H9 (cell line): ENCODE results near the gene ZNF776. TPM values are rescaled to one million over a fixed set of nuclear protein-coding genes. Genes with fewer than 3 reads are reported as not detected.

Experiments used
- DNase-seq: peaks from one replicate; pipeline ENCODE4 v3.0.0-alpha.2; 2017
- H2AFZ ChIP-seq: one replicate; pipeline ENCODE4 v1.6.1; 2013; ENCODE audit warnings: mild to moderate bottlenecking, low read length, control low read depth, moderate library complexity
- H2AK5ac ChIP-seq: 2 replicates; pipeline ENCODE4 v1.6.1; 2013; ENCODE audit warnings: low read length, control low read depth, mixed read lengths; ENCODE audit not compliant: insufficient read length
- H2BK120ac ChIP-seq: one replicate; pipeline ENCODE4 v1.6.1; 2013; ENCODE audit warnings: low read depth, mild to moderate bottlenecking, low read length, control low read depth, inconsistent platforms; ENCODE audit not compliant: poor library complexity, severe bottlenecking
- H2BK12ac ChIP-seq: 2 replicates; pipeline ENCODE4 v1.6.1; 2013; ENCODE audit warnings: low read length, control low read depth, mixed read lengths, low read depth; ENCODE audit not compliant: insufficient read length
- H2BK15ac ChIP-seq: 2 replicates; pipeline ENCODE4 v1.6.1; 2013; ENCODE audit warnings: low read depth, low read length, control low read depth
- H2BK20ac ChIP-seq: one replicate; pipeline ENCODE4 v1.6.1; 2013; ENCODE audit warnings: low read depth, mild to moderate bottlenecking, low read length, control low read depth, inconsistent platforms; ENCODE audit not compliant: poor library complexity, severe bottlenecking
- H2BK5ac ChIP-seq: 2 replicates; pipeline ENCODE4 v1.6.1; 2013; ENCODE audit warnings: low read length, control low read depth, mixed read lengths; ENCODE audit not compliant: insufficient read length
- H3K14ac ChIP-seq: 2 replicates; pipeline ENCODE4 v1.6.1; 2013; ENCODE audit warnings: low read length, control low read depth; ENCODE audit not compliant: insufficient read depth
- H3K18ac ChIP-seq: 2 replicates; pipeline ENCODE4 v1.6.1; 2013; ENCODE audit warnings: low read depth, mild to moderate bottlenecking, mixed read lengths, low read length, control low read depth; ENCODE audit not compliant: insufficient read length
- H3K23ac ChIP-seq: 2 replicates; pipeline ENCODE4 v1.6.1; 2013; ENCODE audit warnings: low read length, control low read depth, mixed read lengths, low read depth; ENCODE audit not compliant: insufficient read length
- H3K23me2 ChIP-seq: 2 replicates; pipeline ENCODE4 v1.6.1; 2013; ENCODE audit warnings: low read depth, mild to moderate bottlenecking, mixed read lengths, low read length, control low read depth; ENCODE audit not compliant: insufficient read length, poor library complexity, severe bottlenecking
- H3K27ac ChIP-seq: 2 replicates; pipeline ENCODE4 v1.5.1; 2013; ENCODE audit warnings: low read length, control low read depth, mixed read lengths, low read depth; ENCODE audit not compliant: insufficient read length
- H3K27me3 ChIP-seq: 2 replicates; pipeline ENCODE4 v1.6.1; 2013; ENCODE audit warnings: low read length, control low read depth, inconsistent platforms; ENCODE audit not compliant: insufficient read depth
- H3K4ac ChIP-seq: 2 replicates; pipeline ENCODE4 v1.6.1; 2013; ENCODE audit warnings: low read depth, mild to moderate bottlenecking, control low read depth, inconsistent platforms, low read length, moderate library complexity
- H3K4me1 ChIP-seq: 2 replicates; pipeline ENCODE4 v1.6.1; 2013; ENCODE audit warnings: low read length, control low read depth, inconsistent platforms; ENCODE audit not compliant: insufficient read depth
- H3K4me2 ChIP-seq: 2 replicates; pipeline ENCODE4 v1.6.1; 2013; ENCODE audit warnings: low read length, control low read depth, mixed read lengths; ENCODE audit not compliant: insufficient read length, insufficient read depth
- H3K56ac ChIP-seq: 2 replicates; pipeline ENCODE4 v1.6.1; 2013; ENCODE audit warnings: low read depth, mild to moderate bottlenecking, mixed read lengths, low read length, control low read depth; ENCODE audit not compliant: insufficient read length
- H3K79me1 ChIP-seq: 2 replicates; pipeline ENCODE4 v1.6.1; 2013; ENCODE audit warnings: low read depth, mild to moderate bottlenecking, moderate library complexity, low read length, control low read depth, inconsistent platforms; ENCODE audit not compliant: insufficient read depth, poor library complexity, severe bottlenecking
- H3K79me2 ChIP-seq: 2 replicates; pipeline ENCODE4 v1.6.1; 2013; ENCODE audit warnings: low read length, control low read depth, inconsistent platforms; ENCODE audit not compliant: insufficient read depth
- H3K9ac ChIP-seq: 2 replicates; pipeline ENCODE4 v1.6.1; 2013; ENCODE audit warnings: low read length, control low read depth, mixed read lengths; ENCODE audit not compliant: insufficient read length; ENCODE audit errors: extremely low read depth
- H3K9me3 ChIP-seq: one replicate; pipeline ENCODE4 v1.6.1; 2013; ENCODE audit warnings: low read depth, low read length, inconsistent platforms; ENCODE audit not compliant: control insufficient read depth
- H3T11ph ChIP-seq: one replicate; pipeline ENCODE4 v1.6.1; 2013; ENCODE audit warnings: mild to moderate bottlenecking, low read length, control low read depth, inconsistent platforms
- H4K20me1 ChIP-seq: one replicate; pipeline ENCODE4 v1.6.1; 2013; ENCODE audit not compliant: control insufficient read depth, insufficient read length, insufficient read depth
- H4K5ac ChIP-seq: 2 replicates; pipeline ENCODE4 v1.6.1; 2013; ENCODE audit warnings: low read depth, mild to moderate bottlenecking, mixed read lengths, low read length, control low read depth; ENCODE audit not compliant: insufficient read length
- H4K8ac ChIP-seq: replicated peaks from 2 replicates; pipeline ENCODE4 v1.6.1; 2013; ENCODE audit warnings: low read length, control low read depth, mixed read lengths, low read depth; ENCODE audit not compliant: insufficient read length
- H4K91ac ChIP-seq: 2 replicates; pipeline ENCODE4 v1.6.1; 2013; ENCODE audit warnings: low read depth, mild to moderate bottlenecking, moderate library complexity, mixed read lengths, low read length, control low read depth; ENCODE audit not compliant: insufficient read length
- H3K27ac Mint-ChIP-seq, 3 experiments: 2 replicates in 2 of 3; 3 replicates in 1 of 3; pipeline ENCODE4 v1.8.0; 2020 to 2021; ENCODE audit warnings: mixed read lengths in 3 of 3, mild to moderate bottlenecking in 1 of 3, moderate library complexity in 1 of 3
- H3K27me3 Mint-ChIP-seq: 2 replicates; pipeline ENCODE4 v1.8.0; 2021; ENCODE audit warnings: low read depth, mild to moderate bottlenecking, moderate library complexity, mixed read lengths
- H3K36me3 Mint-ChIP-seq, 3 experiments: 2 replicates in 2 of 3; 3 replicates in 1 of 3; pipeline ENCODE4 v1.8.0; 2020 to 2021; ENCODE audit warnings: low read depth in 3 of 3, mixed read lengths in 3 of 3; ENCODE audit not compliant: insufficient read depth in 1 of 3
- H3K4me1 Mint-ChIP-seq, 2 experiments: 2 replicates each; pipeline ENCODE4 v1.8.0; 2020; ENCODE audit warnings: mixed read lengths in 2 of 2
- H3K4me3 Mint-ChIP-seq, 2 experiments: 2 replicates in 1 of 2; 3 replicates in 1 of 2; pipeline ENCODE4 v1.8.0; 2020 to 2021; ENCODE audit warnings: mild to moderate bottlenecking in 2 of 2, mixed read lengths in 2 of 2, moderate library complexity in 1 of 2
- H3K9me3 Mint-ChIP-seq, 2 experiments: 2 replicates in 1 of 2; 3 replicates in 1 of 2; pipeline ENCODE4 v1.8.0; 2020; ENCODE audit warnings: mild to moderate bottlenecking in 2 of 2, mixed read lengths in 2 of 2, moderate library complexity in 1 of 2
- WGBS: extraction: QIAGEN DNeasy Blood & Tissue Kit; methylation state at CpG from one replicate; pipeline ENCODE4 v1.1.7; 2013; ENCODE audit warnings: missing lambda C conversion rate, low lambda C conversion rate, mixed read lengths; ENCODE audit not compliant: insufficient read length; ENCODE audit errors: extremely low coverage; 5-methylcytosine and 5-hydroxymethylcytosine counted together
- total RNA-seq: library from RNA; stranded (reverse); gene quantifications from 2 replicates; pipeline ENCODE4 v1.2.1, GENCODE V29; 2021
- TF ChIP-seq, protein P1 (sequence below): fragments of 200-600 bp; sonication (generic); conservative IDR thresholded peaks from 3 replicates; pipeline ENCODE4 v1.8.0; 2021; ENCODE audit warnings: antibody characterized with exemption, mild to moderate bottlenecking

Gene ZNF776
- total RNA-seq, 1 experiment from 2014 or later = 19.7 TPM

GRCh38 chr19:57757941-57758340, 11.3 kb downstream of the ZNF776 start:
- peaks cover 51 to 82% (median 74%) of the 10 kb centered on the region in 3 experiments for H3K36me3 Mint-ChIP-seq

More at GRCh38 chr19:57757941-57758340, 11.3 kb downstream of the ZNF776 start:
- Histone ChIP-seq H3K79me2 (no peaks in the 10 kb centered on the region), H3K27ac (no peak overlapping the region), H2BK20ac (no peak overlapping the region), H3K79me1 (no peaks in the 10 kb centered on the region), H3K9ac (no peak overlapping the region), H3K56ac (no peak overlapping the region), H3K18ac (no peak overlapping the region), H3K4me1 (no peaks in the 10 kb centered on the region), H4K91ac (no peak overlapping the region), H2AFZ (no peak overlapping the region), H3T11ph (no peak overlapping the region), H2BK15ac (no peak overlapping the region), H2BK120ac (no peak overlapping the region), H3K4me2 (no peak overlapping the region), H3K9me3 (no peaks in the 10 kb centered on the region), H3K27me3 (no peaks in the 10 kb centered on the region), H2BK12ac (no peak overlapping the region), H4K20me1 (no peaks in the 10 kb centered on the region), H4K5ac (no peak overlapping the region), H3K4ac (no peak overlapping the region), H2BK5ac (no peak overlapping the region), H3K23me2 (no peaks in the 10 kb centered on the region), H4K8ac (no peak overlapping the region), H3K23ac (no peak overlapping the region), H2AK5ac (no peak overlapping the region), H3K14ac (no peak overlapping the region)
- TF ChIP-seq, protein P1, sequence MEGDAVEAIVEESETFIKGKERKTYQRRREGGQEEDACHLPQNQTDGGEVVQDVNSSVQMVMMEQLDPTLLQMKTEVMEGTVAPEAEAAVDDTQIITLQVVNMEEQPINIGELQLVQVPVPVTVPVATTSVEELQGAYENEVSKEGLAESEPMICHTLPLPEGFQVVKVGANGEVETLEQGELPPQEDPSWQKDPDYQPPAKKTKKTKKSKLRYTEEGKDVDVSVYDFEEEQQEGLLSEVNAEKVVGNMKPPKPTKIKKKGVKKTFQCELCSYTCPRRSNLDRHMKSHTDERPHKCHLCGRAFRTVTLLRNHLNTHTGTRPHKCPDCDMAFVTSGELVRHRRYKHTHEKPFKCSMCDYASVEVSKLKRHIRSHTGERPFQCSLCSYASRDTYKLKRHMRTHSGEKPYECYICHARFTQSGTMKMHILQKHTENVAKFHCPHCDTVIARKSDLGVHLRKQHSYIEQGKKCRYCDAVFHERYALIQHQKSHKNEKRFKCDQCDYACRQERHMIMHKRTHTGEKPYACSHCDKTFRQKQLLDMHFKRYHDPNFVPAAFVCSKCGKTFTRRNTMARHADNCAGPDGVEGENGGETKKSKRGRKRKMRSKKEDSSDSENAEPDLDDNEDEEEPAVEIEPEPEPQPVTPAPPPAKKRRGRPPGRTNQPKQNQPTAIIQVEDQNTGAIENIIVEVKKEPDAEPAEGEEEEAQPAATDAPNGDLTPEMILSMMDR = no peak
- DNase-seq = no peak
- Mint-ChIP-seq H3K9me3 (peaks cover 0 to 3% of the 10 kb centered on the region in 2 experiments; a peak in 1 of 5 replicates), H3K27me3 (no peaks in the 10 kb centered on the region), H3K27ac (no peak overlapping the region), H3K4me1 (no peaks in the 10 kb centered on the region), H3K4me3 (no peak overlapping the region)
- WGBS = no CpG with 5 or more reads among the region's 2 CpGs
